GM12873 (cell line): ENCODE data around the gene IFNK.

Experiments used
- TF ChIP-seq, protein P1 (sequence below): IDR thresholded peaks from 2 replicates; pipeline ENCODE4 v1.5.1; 2012; ENCODE audit warnings: low read depth, mild to moderate bottlenecking, moderate library complexity, low read length, control low read depth; ENCODE audit not compliant: insufficient read depth; ENCODE audit errors: missing control alignments

Gene IFNK, protein sequence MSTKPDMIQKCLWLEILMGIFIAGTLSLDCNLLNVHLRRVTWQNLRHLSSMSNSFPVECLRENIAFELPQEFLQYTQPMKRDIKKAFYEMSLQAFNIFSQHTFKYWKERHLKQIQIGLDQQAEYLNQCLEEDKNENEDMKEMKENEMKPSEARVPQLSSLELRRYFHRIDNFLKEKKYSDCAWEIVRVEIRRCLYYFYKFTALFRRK

DNA sequence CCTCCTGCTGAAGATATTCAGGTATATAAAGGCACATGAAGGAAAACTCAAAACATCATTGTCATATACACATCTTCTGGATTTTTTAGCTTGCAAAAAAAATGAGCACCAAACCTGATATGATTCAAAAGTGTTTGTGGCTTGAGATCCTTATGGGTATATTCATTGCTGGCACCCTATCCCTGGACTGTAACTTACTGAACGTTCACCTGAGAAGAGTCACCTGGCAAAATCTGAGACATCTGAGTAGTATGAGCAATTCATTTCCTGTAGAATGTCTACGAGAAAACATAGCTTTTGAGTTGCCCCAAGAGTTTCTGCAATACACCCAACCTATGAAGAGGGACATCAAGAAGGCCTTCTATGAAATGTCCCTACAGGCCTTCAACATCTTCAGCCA, at the start of gene IFNK:
TSS of gene IFNK (plus strand) at position 55 of the 400 bp plus-strand sequence. CDS start at position 102, 47 bp downstream.
- TF ChIP-seq, protein P1, sequence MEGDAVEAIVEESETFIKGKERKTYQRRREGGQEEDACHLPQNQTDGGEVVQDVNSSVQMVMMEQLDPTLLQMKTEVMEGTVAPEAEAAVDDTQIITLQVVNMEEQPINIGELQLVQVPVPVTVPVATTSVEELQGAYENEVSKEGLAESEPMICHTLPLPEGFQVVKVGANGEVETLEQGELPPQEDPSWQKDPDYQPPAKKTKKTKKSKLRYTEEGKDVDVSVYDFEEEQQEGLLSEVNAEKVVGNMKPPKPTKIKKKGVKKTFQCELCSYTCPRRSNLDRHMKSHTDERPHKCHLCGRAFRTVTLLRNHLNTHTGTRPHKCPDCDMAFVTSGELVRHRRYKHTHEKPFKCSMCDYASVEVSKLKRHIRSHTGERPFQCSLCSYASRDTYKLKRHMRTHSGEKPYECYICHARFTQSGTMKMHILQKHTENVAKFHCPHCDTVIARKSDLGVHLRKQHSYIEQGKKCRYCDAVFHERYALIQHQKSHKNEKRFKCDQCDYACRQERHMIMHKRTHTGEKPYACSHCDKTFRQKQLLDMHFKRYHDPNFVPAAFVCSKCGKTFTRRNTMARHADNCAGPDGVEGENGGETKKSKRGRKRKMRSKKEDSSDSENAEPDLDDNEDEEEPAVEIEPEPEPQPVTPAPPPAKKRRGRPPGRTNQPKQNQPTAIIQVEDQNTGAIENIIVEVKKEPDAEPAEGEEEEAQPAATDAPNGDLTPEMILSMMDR, result no peak

DNA sequence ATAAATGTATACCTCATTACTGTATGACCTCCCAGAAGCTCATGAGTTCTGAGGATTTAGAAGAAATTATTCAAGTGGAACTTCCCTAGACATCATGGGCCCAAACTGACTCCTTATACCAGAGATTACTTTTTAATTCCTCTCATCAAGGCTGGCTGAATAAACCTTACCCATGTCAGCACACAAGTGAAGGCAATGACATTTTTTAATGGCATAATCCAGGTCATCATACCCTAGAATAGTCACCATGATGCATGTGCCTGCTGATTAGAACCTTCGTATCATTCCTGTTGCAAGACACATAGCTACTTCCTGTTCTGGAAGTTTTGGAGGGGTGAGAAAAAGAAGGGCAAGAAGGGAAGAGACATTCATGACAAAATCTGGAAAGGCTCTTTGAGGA, 49.8 kb upstream of the IFNK start:
- TF ChIP-seq, protein P1, result no peak

DNA sequence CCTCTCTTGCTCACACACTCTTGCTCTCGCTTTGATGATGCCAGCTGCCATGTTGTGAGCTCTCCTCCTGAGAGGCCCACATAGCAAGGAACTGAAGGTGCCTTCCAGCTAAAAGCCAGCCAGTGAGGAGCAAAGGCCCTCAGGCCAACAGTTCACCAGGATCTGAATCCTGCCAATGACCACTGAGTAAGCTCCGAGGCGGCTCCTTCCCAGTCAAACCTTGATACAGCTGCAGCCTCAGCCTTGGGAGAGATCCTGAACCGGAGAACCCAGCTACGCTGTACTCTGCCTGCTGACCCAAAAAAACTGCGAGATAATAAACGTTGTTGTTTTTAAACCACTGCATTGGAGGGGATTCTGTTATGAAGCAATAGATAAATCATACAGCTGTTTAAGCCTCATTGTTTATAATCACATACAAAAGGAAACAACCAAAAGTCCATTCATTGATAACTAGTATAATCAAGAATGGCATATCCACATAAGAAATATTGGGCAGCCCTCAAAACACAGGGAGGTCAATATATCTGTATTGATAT, 49.0 kb upstream of the IFNK start:
- TF ChIP-seq, protein P1, result no peak

DNA sequence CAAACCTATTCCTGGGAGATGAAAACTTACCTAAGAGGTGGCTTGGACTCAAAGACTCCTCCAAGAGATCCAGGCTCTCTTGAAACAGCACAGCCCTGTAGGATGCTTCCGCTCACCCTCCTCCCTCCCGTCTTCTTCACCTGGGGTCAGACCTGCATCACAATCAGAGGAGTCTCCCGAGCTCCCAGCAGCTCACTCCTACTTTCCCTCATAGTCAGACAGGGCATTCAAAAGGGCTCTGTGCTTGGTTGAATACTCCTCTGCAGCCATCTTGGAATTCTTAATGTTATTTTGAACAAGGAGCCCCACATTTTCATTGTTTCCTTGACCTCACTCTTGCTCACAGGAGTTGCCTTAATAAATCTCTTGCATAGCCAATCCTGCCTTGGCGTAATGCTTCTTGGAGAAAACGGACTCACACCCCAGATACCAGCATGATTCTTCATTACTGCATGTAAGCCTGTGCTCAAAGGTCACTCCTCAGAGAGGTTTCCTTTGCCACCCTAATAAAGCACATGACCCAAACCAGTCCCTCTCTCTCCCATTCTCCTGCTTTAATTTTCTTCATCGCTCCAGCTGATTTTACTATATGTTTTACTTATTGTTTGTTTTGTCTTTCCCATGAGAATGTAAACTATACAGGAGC, 47.1 kb upstream of the IFNK start:
- TF ChIP-seq, protein P1, result no peak

DNA sequence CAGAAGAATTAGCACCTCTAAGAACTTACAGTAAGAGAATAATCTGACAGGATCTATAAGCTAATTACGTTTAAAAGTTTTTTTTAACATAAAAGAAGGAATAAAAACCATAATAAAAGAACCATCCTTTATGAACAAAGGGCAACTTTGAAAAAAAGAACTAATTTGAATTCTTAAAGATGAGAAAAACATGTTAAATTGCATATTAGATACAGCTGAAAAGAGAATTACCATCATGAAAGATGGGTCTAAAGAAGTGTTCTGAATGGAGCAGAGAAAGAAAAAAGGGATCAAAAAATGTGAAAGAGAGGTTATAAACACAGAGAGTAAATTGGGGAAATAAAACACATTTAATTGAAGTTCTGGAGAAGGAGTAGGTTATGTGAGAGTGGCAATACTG, 45.8 kb upstream of the IFNK start:
- TF ChIP-seq, protein P1, result no peak

DNA sequence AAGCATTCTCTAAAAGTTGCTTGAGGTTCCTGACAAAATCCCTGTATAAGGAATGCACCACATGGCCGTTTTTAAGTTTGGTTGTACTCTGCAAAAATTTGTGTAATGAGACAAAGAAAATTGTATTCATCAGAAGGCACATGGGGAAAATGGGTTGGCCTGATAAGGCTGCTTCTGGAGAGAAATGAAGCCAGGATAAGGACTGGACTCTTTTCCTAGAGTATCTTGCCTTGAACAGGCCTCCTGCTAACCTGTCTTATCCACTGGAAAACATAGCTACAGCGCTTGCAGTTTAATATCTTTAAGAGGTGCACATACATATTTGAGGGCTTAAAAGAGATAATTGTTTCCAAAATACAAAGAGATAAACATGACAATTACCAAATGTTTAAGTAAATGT, 41.4 kb upstream of the IFNK start:
- TF ChIP-seq, protein P1, result no peak

DNA sequence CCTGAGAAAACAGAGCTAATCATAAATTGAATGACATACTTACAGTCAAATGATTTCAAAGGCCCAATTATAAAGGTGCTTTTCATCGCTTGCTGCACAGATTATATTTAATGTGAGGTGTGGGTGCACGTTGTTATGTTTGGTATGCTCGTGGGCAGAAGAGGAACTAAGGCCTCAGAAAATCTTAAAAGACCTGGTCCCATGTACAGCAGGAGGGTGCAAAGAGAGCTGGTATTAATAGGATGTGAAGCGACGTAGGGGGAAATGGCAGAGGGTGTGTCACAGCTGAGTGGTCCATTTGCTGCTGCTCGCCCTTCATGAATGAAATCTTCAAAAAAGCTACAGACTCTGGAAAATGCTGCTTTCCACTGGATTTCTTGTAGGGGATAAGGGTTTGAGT, 40.5 kb upstream of the IFNK start:
- TF ChIP-seq, protein P1, result no peak
